Neural crest cell (in vitro differentiated cells): Measurements from ENCODE around the gene KCNJ4. TPM values are rescaled to one million over a fixed set of nuclear protein-coding genes. Genes with fewer than 3 reads are reported as not detected.

Experiments used
- DNase-seq: peaks from one replicate; pipeline ENCODE4 v3.0.0; 2021; ENCODE audit warnings: low read depth, mixed read lengths, low spot score
- H3K27ac Mint-ChIP-seq: one replicate; pipeline ENCODE4 v1.8.0; 2021; ENCODE audit warnings: mild to moderate bottlenecking, mixed read lengths; ENCODE audit not compliant: unreplicated experiment
- H3K27me3 Mint-ChIP-seq: 2 replicates; pipeline ENCODE4 v1.8.0; 2021; ENCODE audit warnings: low read depth, mild to moderate bottlenecking, mixed read lengths
- H3K36me3 Mint-ChIP-seq: 2 replicates; pipeline ENCODE4 v1.8.0; 2021; ENCODE audit warnings: low read depth, mild to moderate bottlenecking, mixed read lengths
- H3K4me1 Mint-ChIP-seq: 2 replicates; pipeline ENCODE4 v1.8.0; 2021; ENCODE audit warnings: mixed read lengths
- H3K4me3 Mint-ChIP-seq: one replicate; pipeline ENCODE4 v1.8.0; 2021; ENCODE audit warnings: mild to moderate bottlenecking, mixed read lengths
- H3K9me3 Mint-ChIP-seq: 2 replicates; pipeline ENCODE4 v1.8.0; 2021; ENCODE audit warnings: mixed read lengths
- CTCF ChIP-seq: fragments of 200-600 bp; sonication (generic); conservative IDR thresholded peaks from 2 replicates; pipeline ENCODE4 v1.5.0; 2021; ENCODE audit warnings: antibody characterized with exemption, mild to moderate bottlenecking
- total RNA-seq: library from RNA; stranded (reverse); gene quantifications from 2 replicates; pipeline ENCODE4 v1.2.1, GENCODE V29; 2021

The KCNJ4 gene
- total RNA-seq, 1 donor from 2014 or later: 4.4 TPM

DNA sequence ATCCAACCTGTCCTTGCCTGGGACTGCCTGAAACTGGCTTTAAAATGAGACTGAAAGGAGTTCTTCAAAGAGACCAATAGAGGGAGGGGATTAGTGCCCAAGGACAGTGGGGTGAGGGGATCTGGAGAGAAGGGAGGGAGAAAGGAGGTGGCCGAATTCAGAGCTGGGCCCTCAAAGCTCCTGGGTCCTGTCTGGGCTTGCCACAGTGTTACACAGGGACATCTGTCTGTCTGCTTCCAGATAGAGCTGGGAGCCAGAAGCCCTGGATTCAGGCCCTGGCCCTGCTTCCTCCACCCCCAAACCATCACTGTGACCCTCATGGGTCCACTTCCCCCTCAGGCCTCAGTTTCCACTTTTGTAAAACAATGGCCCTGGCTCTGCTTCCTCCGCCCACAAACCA, 3.6 kb downstream of the KCNJ4 start:
- Mint-ChIP-seq H3K27me3 (peaks cover 46% of the 10 kb centered on the region), H3K4me1 (peaks cover 13% of the 10 kb centered on the region), H3K27ac (no peak overlapping the region), H3K36me3 (no peaks in the 10 kb centered on the region), H3K4me3 (no peak overlapping the region), H3K9me3 (no peaks in the 10 kb centered on the region)
- TF ChIP-seq CTCF: no peak
- DNase-seq: no peak

GRCh38 chr22:38450234-38450797, 4.7 kb downstream of the KCNJ4 start:
- no peaks in the 10 kb centered on the region for H3K36me3 Mint-ChIP-seq
- H3K27ac Mint-ChIP-seq: no peak overlapping the region
- peak overlapping the region; percentile 49 for H3K4me3 Mint-ChIP-seq
- no peak for DNase-seq
- TF ChIP-seq CTCF: no peak
- H3K4me1 Mint-ChIP-seq: peaks cover 11% of the 10 kb centered on the region
- H3K9me3 Mint-ChIP-seq: no peaks in the 10 kb centered on the region
- H3K27me3 Mint-ChIP-seq: peaks cover 43% of the 10 kb centered on the region

DNA sequence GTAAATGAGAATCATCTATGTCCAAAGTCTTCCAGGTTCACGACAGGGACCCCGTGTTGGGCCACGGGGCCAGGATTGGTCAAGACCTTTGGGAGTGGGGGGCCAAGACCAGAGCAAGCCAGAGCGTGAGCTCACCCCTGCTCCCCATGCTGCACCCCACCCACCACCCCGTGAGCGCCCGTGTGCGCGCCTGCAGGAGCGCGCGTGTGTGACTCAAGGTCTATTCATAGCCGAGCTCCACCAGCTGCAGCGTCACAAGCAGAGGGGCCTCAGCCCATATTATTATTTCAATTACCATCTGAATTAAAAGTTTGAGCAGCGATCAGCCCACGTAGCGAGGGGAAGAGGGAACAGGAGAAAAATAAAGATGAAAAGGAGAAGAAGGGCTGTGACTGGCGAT, 5.2 kb downstream of the KCNJ4 start:
- Mint-ChIP-seq H3K27me3 (peaks cover 43% of the 10 kb centered on the region), H3K27ac (no peak overlapping the region), H3K9me3 (no peaks in the 10 kb centered on the region), H3K4me1 (peaks cover 11% of the 10 kb centered on the region), H3K4me3 (peak overlapping the region; percentile 20), H3K36me3 (no peaks in the 10 kb centered on the region)
- no peak for DNase-seq
- no peak for TF ChIP-seq CTCF

DNA sequence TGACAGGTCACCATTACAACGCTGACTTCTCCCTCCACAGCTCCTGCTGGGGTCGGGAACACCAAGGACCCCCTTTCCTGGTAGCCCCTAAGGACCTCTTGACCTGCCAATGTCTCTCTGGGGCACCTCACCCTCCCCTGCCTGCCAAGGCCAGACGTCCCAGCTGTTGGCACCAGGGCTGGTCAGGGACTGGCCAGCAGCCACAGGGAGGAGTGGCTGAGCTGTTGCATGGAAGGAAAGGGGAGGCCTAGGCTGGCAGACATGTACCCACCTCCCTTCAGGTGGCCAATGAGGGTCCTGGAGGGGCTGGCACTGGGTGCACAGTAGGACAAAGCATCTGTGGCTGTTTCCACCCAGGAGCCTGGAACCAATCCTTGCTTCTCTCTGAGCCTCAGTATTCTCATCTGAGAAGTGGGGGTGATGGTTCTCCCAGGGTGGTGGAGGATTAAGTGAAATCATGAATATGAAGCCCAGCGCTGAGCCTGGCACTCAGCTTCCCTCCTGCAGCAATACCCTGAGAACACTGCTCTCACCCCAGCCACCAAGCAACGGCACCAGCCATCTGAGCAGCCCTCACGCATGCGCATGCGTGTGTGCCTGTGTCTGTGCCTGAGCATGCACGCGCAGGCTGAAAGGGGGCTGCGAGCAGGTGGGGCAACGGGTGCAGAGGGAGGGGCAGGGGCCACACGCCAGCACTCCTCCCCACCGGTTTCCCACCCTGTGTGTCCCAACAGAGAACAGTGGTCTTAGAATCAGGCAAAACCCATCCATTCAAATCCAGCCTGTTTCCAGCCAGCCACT, 5.9 kb downstream of the KCNJ4 start:
- no peak for DNase-seq
- no peak overlapping the region for H3K4me3 Mint-ChIP-seq
- no peaks in the 10 kb centered on the region for H3K36me3 Mint-ChIP-seq
- H3K9me3 Mint-ChIP-seq: no peaks in the 10 kb centered on the region
- H3K27me3 Mint-ChIP-seq: peaks cover 38% of the 10 kb centered on the region
- no peak overlapping the region for H3K27ac Mint-ChIP-seq
- peaks cover 9% of the 10 kb centered on the region for H3K4me1 Mint-ChIP-seq
- TF ChIP-seq CTCF: no peak

DNA sequence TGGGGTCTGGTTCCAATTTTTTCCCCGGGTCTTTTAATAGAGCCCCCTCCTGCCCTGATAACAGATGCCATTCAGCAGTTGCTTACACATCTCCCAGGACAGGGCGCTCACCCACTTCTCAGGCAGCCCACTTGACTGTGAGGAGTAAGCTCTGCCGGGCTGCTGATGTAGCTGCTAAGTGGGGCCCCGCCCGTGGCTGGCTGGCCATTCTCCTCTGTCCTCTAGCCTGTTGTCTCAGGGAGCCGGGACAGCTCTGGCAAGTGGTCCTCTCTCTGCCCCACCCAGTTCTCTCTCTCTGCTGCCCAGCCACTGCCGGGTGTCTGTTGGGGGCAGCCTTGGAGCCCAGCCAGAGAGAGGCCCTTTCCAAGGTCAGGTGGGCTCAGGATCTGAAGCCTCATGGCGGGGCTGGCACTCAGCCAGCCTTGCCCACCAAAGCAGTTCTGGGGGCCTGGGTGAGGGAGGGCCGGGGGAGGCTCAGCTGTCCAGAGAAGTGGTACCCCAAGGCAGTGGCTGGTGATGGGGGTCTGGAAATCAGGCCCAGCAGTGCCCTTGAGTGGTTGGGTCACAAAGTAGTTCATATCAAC, 8.9 kb downstream of the KCNJ4 start:
- peaks cover 11% of the 10 kb centered on the region for H3K27me3 Mint-ChIP-seq
- H3K4me1 Mint-ChIP-seq: peaks cover 7% of the 10 kb centered on the region

More for the DNA sequence above, 8.9 kb downstream of the KCNJ4 start:
- TF ChIP-seq CTCF: no peak
- no peaks in the 10 kb centered on the region for H3K9me3 Mint-ChIP-seq
- no peak for DNase-seq
- no peaks in the 10 kb centered on the region for H3K36me3 Mint-ChIP-seq
- H3K27ac Mint-ChIP-seq: no peak overlapping the region
- H3K4me3 Mint-ChIP-seq: no peak overlapping the region
